ENCODE measurements around the gene BRI3BP.

BRI3BP gene

DNA sequence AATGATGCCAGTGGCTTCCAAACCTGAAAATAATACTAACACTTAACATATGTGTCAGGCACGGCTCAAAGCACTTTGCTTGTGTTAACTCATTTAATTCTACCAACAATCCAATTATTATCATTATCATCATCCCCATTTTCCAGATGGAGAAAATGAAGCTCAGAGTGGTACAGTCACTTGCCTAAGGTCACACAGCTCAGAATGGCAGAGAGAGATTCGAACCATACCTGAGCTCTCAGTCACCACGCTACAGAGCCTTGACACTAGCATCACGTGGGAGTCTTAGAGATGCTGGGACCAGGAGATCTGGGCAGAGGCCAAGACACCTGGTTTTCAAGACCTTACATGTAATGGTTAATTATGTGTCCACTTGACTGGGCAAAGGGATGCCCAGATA is 38.7 kb upstream of the BRI3BP start:
- Histone ChIP-seq H3K9me3 (ENCODE audit: control insufficient read depth, insufficient read depth, low read length) (no peaks in the 10 kb centered on the region), H3K27ac (ENCODE audit: low read length) (no peak overlapping the region), H3K4me3 (ENCODE audit: low read length) (no peak overlapping the region), H3K27me3 (ENCODE audit: control insufficient read depth, insufficient read depth, low read length) (no peaks in the 10 kb centered on the region), H3K36me3 (ENCODE audit: control insufficient read depth, insufficient read depth, low read length) (peaks cover 28% of the 10 kb centered on the region), H3K4me1 (ENCODE audit: control insufficient read depth, insufficient read depth, low read length) (no peaks in the 10 kb centered on the region)
- no CpG with 5 or more reads among the region's 4 CpGs for WGBS (ENCODE audit: insufficient coverage, insufficient read length)
- DNase-seq (ENCODE audit: low read depth, low spot score), result no peak

DNA sequence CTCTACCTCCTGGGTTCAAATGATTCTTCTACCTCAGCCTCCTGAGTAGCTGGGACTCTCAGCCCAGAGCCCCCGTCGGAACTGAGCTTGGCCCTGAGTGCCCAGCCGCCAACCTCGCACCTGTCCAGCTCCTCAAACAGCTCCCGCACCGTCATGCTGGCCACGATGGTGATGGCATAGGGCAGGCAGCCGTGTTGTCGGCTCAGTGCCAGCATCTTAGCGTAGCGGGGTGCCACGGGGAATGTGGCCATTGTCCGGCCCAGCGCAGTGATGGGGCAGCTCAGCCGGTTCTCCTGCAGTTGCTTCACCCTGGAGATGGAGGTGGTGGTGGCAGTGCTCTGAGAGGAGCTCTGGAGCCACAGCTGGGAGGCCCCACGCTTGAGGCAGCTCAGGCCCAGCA is 36.9 kb upstream of the BRI3BP start:
- WGBS (ENCODE audit: insufficient coverage, insufficient read length), result no CpG with 5 or more reads among the region's 16 CpGs
- H3K36me3 ChIP-seq (ENCODE audit: control insufficient read depth, insufficient read depth, low read length), result peaks cover 25% of the 10 kb centered on the region
- H3K9me3 ChIP-seq (ENCODE audit: control insufficient read depth, insufficient read depth, low read length), result no peaks in the 10 kb centered on the region
- no peak overlapping the region for H3K4me3 ChIP-seq (ENCODE audit: low read length)
- no peak overlapping the region for H3K27ac ChIP-seq (ENCODE audit: low read length)
- DNase-seq (ENCODE audit: low read depth, low spot score), result no peak
- H3K27me3 ChIP-seq (ENCODE audit: control insufficient read depth, insufficient read depth, low read length), result no peaks in the 10 kb centered on the region
- no peaks in the 10 kb centered on the region for H3K4me1 ChIP-seq (ENCODE audit: control insufficient read depth, insufficient read depth, low read length)

DNA sequence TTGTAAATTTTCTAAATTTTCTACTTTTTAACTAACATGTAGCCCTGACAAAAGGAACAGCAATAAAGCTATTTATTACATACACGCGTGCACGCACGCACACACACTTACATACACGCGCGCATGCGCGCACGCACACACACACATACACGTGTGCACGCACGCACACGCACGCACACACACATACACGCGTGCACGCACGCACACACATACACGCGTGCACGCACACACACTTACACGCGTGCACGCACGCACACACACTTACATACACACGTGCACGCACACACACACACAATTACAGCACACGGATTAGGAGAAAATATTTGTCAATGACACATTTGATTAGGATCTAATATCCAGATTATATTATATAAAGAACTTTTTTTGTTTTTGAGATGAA is 32.4 kb upstream of the BRI3BP start:
- Histone ChIP-seq H3K4me3 (ENCODE audit: low read length) (no peak overlapping the region), H3K36me3 (ENCODE audit: control insufficient read depth, insufficient read depth, low read length) (peaks cover 35% of the 10 kb centered on the region), H3K27ac (ENCODE audit: low read length) (no peak overlapping the region), H3K27me3 (ENCODE audit: control insufficient read depth, insufficient read depth, low read length) (no peaks in the 10 kb centered on the region), H3K4me1 (ENCODE audit: control insufficient read depth, insufficient read depth, low read length) (no peaks in the 10 kb centered on the region), H3K9me3 (ENCODE audit: control insufficient read depth, insufficient read depth, low read length) (no peaks in the 10 kb centered on the region)
- DNase-seq (ENCODE audit: low read depth, low spot score), result no peak
- 100% methylated on average over 7 of the region's 29 CpGs for WGBS (ENCODE audit: insufficient coverage, insufficient read length)

DNA sequence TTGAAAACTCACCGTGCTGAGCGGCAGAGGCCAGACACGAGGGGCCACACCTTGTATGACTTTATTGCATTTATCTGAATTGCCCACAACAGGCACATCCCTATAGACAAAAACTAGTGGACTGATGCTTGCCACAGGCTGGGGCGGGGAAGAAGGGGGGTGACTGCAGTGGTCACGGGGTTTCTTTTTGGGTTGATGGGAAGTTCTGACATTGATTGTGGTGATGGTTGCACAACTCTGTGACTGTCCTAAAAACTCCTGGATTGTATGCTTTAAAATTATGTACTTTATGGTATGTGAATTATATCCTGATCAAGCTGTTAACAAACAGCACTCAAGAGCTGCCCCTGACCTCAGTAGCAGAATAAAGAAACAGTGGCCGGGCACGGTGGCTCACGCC is 30.2 kb upstream of the BRI3BP start:
- no peaks in the 10 kb centered on the region for H3K9me3 ChIP-seq (ENCODE audit: control insufficient read depth, insufficient read depth, low read length)
- no peak for DNase-seq (ENCODE audit: low read depth, low spot score)
- no peak overlapping the region for H3K4me3 ChIP-seq (ENCODE audit: low read length)
- no peaks in the 10 kb centered on the region for H3K27me3 ChIP-seq (ENCODE audit: control insufficient read depth, insufficient read depth, low read length)
- H3K4me1 ChIP-seq (ENCODE audit: control insufficient read depth, insufficient read depth, low read length), result no peaks in the 10 kb centered on the region
- no CpG with 5 or more reads among the region's 8 CpGs for WGBS (ENCODE audit: insufficient coverage, insufficient read length)
- H3K36me3 ChIP-seq (ENCODE audit: control insufficient read depth, insufficient read depth, low read length), result peaks cover 44% of the 10 kb centered on the region
- H3K27ac ChIP-seq (ENCODE audit: low read length), result no peak overlapping the region

DNA sequence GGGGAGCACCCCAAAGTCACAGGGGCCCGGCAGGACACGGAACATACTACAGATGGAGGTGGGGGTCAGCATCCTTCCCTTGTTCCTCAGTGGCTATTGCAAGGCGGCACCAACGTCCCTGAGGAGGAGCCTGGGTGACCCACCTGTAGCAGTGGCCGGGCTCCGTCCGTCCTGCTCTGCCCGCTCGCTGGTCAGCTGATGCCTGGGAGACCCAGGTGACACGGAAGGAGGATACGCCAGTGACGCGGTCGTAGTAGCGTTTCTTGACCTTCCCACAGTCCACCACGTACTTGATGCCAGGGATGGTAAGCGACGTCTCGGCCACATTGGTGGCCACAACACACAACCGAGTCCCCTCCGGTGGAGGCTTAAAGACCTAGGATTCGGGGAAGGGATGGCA is 29.2 kb upstream of the BRI3BP start:
- Histone ChIP-seq H3K36me3 (ENCODE audit: control insufficient read depth, insufficient read depth, low read length) (peaks cover 51% of the 10 kb centered on the region), H3K27me3 (ENCODE audit: control insufficient read depth, insufficient read depth, low read length) (no peaks in the 10 kb centered on the region), H3K27ac (ENCODE audit: low read length) (no peak overlapping the region), H3K4me3 (ENCODE audit: low read length) (no peak overlapping the region), H3K4me1 (ENCODE audit: control insufficient read depth, insufficient read depth, low read length) (no peaks in the 10 kb centered on the region), H3K9me3 (ENCODE audit: control insufficient read depth, insufficient read depth, low read length) (no peaks in the 10 kb centered on the region)
- no CpG with 5 or more reads among the region's 22 CpGs for WGBS (ENCODE audit: insufficient coverage, insufficient read length)
- no peak for DNase-seq (ENCODE audit: low read depth, low spot score)

DNA sequence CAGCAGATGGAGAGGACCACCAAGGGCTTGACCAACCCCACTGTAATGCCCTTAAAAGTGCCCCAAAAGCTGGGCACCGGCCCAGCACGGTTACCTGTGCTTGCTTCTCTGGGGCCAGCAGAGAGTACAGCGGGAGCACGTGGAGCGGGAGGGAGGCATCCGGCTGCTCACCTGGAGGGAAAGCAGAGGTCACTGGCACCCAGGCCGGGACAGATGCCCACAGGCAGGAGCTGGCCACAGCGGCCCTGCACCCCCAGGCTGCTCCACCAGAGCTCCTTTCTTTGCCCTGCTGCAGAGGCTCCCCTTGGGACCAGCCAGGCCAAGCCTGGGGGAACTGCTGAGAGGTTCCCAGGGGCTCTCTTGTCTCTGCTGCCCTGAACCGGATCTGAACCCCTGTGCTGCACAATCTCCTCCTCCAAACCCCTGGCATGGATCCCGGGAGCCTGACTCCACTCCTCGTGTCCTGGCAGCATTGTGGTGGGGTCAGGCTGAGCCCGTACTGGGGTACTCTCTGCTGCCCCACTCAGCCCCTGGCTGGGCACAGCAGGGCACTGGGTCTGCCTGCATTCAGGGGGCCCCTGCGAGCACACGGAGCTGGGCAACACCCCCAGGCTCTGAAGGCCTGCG is 28.5 kb upstream of the BRI3BP start:
- no CpG with 5 or more reads among the region's 15 CpGs for WGBS (ENCODE audit: insufficient coverage, insufficient read length)
- no peak for DNase-seq (ENCODE audit: low read depth, low spot score)
- Histone ChIP-seq H3K27ac (ENCODE audit: low read length) (no peak overlapping the region), H3K36me3 (ENCODE audit: control insufficient read depth, insufficient read depth, low read length) (peaks cover 49% of the 10 kb centered on the region), H3K4me1 (ENCODE audit: control insufficient read depth, insufficient read depth, low read length) (no peaks in the 10 kb centered on the region), H3K9me3 (ENCODE audit: control insufficient read depth, insufficient read depth, low read length) (no peaks in the 10 kb centered on the region), H3K27me3 (ENCODE audit: control insufficient read depth, insufficient read depth, low read length) (no peaks in the 10 kb centered on the region), H3K4me3 (ENCODE audit: low read length) (no peak overlapping the region)

DNA sequence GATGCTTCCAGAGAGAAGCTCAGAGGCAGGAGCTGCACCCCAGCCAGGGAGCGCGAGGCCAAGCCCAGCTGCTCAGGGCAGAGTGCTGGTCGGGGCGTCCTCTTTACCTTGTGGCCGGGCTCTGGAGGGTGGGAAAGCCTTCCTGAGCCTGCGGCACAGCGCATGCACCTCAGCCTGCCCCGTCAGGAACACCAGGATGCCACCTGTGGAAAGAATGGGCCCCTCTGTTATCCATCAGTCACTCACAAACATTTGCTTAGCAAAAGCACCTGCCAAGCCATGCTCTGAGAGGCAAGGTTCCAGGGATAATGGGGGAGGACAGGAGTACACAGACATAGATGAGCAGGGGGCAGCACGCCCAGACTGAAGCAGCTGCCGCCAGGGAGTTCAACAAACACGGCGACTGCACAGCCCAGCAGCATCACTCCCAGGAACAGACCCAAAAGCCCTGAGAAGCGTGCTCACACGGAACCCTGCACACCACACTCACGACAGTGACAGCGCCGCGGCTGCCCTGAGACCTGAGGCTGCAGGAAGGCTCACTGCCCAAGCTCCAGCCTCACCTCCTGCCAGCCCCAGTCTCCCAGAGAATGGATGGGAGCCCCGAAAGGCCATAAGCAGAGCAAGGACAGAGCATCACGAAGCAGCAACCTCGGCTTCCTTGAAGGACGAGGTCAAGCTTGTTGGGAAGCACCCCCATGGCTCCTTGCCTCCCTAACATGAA is 26.3 kb upstream of the BRI3BP start:
- DNase-seq (ENCODE audit: low read depth, low spot score), result no peak
- peaks cover 53% of the 10 kb centered on the region for H3K36me3 ChIP-seq (ENCODE audit: control insufficient read depth, insufficient read depth, low read length)
- no peaks in the 10 kb centered on the region for H3K9me3 ChIP-seq (ENCODE audit: control insufficient read depth, insufficient read depth, low read length)
- no peak overlapping the region for H3K4me3 ChIP-seq (ENCODE audit: low read length)
- no peak overlapping the region for H3K27ac ChIP-seq (ENCODE audit: low read length)
- no peaks in the 10 kb centered on the region for H3K4me1 ChIP-seq (ENCODE audit: control insufficient read depth, insufficient read depth, low read length)
- WGBS (ENCODE audit: insufficient coverage, insufficient read length), result no CpG with 5 or more reads among the region's 22 CpGs
- H3K27me3 ChIP-seq (ENCODE audit: control insufficient read depth, insufficient read depth, low read length), result no peaks in the 10 kb centered on the region

DNA sequence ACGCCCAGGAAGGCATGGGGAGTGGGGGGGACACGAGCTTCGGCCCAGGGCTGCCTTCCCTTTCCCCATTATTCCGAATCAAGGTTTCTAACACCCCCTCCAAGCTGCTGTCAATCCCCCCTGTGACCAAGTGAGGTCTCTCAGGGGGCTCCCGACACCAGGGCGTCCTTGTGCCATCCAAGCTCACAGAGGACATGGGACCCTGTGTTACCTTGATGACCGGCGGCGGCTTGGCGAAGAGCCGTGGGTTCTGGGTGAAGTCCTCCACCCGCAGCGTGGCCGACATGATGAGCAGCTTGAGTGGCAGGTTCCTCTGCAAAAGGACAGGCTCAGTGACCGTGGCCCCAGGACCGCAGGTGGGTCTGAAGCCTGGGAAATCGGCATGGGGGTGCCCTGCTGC is 24.8 kb upstream of the BRI3BP start:
- Histone ChIP-seq H3K36me3 (ENCODE audit: control insufficient read depth, insufficient read depth, low read length) (peaks cover 53% of the 10 kb centered on the region), H3K9me3 (ENCODE audit: control insufficient read depth, insufficient read depth, low read length) (no peaks in the 10 kb centered on the region), H3K4me3 (ENCODE audit: low read length) (no peak overlapping the region; the same call in 1 of the 2 replicates), H3K4me1 (ENCODE audit: control insufficient read depth, insufficient read depth, low read length) (no peaks in the 10 kb centered on the region), H3K27ac (ENCODE audit: low read length) (no peak overlapping the region), H3K27me3 (ENCODE audit: control insufficient read depth, insufficient read depth, low read length) (no peaks in the 10 kb centered on the region)
- DNase-seq (ENCODE audit: low read depth, low spot score), result no peak
- WGBS (ENCODE audit: insufficient coverage, insufficient read length), result no CpG with 5 or more reads among the region's 17 CpGs

DNA sequence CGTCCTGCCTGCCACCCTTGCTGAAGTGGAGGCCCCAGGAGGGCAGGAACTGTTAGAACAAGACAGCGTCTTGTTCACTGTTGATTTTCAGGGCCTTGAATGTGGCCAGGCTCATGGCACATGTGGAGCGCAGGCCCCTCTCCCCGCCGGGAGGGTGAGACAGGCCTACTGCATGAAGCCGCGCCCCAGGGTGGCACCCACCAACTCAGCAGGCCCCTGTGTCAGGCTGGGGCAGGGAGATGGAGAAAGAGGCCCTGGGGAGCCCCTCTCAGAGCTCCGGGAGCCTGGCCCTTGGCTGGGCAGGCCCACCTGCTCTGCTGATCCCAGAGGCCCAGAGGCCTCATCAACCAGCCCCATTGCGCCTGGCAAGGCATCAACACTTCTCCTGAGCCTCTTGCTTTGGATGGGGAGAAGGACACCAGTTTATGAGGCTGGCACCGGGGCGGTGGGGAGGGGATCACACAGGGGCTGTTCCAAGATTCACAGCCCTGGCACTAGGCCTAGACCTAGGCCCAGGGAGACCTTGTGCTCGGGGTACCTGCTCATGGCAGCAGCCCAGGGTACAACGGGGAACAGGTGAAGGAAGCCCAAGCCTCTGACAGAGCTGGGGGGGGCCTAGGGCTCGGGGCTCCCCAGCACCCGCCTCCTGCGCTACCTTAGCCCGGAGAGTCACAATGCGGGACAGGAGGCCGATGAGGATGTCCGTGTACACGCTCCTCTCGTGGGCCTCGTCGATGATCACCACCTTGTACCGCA is 22.6 kb upstream of the BRI3BP start:
- no peaks in the 10 kb centered on the region for H3K27me3 ChIP-seq (ENCODE audit: control insufficient read depth, insufficient read depth, low read length)
- no peak overlapping the region for H3K27ac ChIP-seq (ENCODE audit: low read length)
- peaks cover 45% of the 10 kb centered on the region for H3K36me3 ChIP-seq (ENCODE audit: control insufficient read depth, insufficient read depth, low read length)
- H3K9me3 ChIP-seq (ENCODE audit: control insufficient read depth, insufficient read depth, low read length), result no peaks in the 10 kb centered on the region
- H3K4me1 ChIP-seq (ENCODE audit: control insufficient read depth, insufficient read depth, low read length), result no peaks in the 10 kb centered on the region
- no peak for DNase-seq (ENCODE audit: low read depth, low spot score)
- H3K4me3 ChIP-seq (ENCODE audit: low read length), result no peak overlapping the region
- WGBS (ENCODE audit: insufficient coverage, insufficient read length), result no CpG with 5 or more reads among the region's 25 CpGs

DNA sequence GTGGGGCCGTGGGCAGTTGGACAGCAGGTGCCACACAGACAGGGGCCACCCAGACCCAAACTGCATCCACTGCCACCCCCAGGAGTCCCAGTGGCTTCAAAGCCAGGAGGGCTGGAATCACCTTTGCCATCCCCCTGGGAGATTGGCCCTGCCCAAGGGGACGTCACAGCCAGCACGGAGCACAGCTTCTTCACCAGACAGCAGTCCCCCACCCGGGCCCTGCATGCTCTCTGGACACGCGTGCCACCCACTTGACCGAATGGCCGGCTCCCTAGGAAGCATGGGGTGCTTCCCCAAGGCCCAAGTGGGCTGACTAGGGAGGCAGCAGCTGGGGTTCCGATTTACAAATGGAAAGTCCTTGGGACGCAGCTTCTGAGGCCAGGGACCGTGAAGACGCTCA is 21.8 kb upstream of the BRI3BP start:
- Histone ChIP-seq H3K4me3 (ENCODE audit: low read length) (no peak overlapping the region), H3K27ac (ENCODE audit: low read length) (no peak overlapping the region), H3K36me3 (ENCODE audit: control insufficient read depth, insufficient read depth, low read length) (peaks cover 45% of the 10 kb centered on the region), H3K9me3 (ENCODE audit: control insufficient read depth, insufficient read depth, low read length) (no peaks in the 10 kb centered on the region), H3K4me1 (ENCODE audit: control insufficient read depth, insufficient read depth, low read length) (no peaks in the 10 kb centered on the region), H3K27me3 (ENCODE audit: control insufficient read depth, insufficient read depth, low read length) (no peaks in the 10 kb centered on the region)
- WGBS (ENCODE audit: insufficient coverage, insufficient read length), result no CpG with 5 or more reads among the region's 12 CpGs
- no peak for DNase-seq (ENCODE audit: low read depth, low spot score)
